SK-N-SH (cell line): Measurements from ENCODE around the gene ADNP2. TPM values are rescaled to one million over a fixed set of nuclear protein-coding genes. Genes with fewer than 3 reads are reported as not detected.

ENCODE experiments used
- CTCF ChIA-PET: fragments of 300-600, 350-600 bp; formaldehyde crosslinking; extraction: SDS; loops from one replicate; lab custom pipeline; 2021; lab: Yijun Ruan, JAX
- POLR2A ChIA-PET: fragments of 350-600 bp; sonication (Branson Sonifier 250); formaldehyde crosslinking; extraction: SDS; loops from one replicate; lab custom pipeline; 2020; ENCODE audit warnings: antibody characterized with exemption, inconsistent platforms; lab: Yijun Ruan, JAX
- DNase-seq: peaks from one replicate; pipeline ENCODE4 v3.0.0; 2012
- H2AFZ ChIP-seq: fragments of 200-600 bp; sonication (generic); 2 replicates; pipeline ENCODE4 v1.8.1; 2016; ENCODE audit warnings: antibody characterized with exemption, mild to moderate bottlenecking, low read depth
- H3F3A ChIP-seq: fragments of 200-600 bp; sonication (generic); replicated peaks from 2 replicates; pipeline ENCODE3; 2016; ENCODE audit warnings: antibody characterized with exemption, mild to moderate bottlenecking; ENCODE audit not compliant: insufficient read depth
- H3K27ac ChIP-seq, 2 experiments: fragments of 200-500 bp in 1 of 2; fragments of 200-600 bp in 1 of 2; sonication (Bioruptor generic) in 1 of 2; sonication (generic), shearing (Covaris generic) in 1 of 2; 2 replicates each; pipeline versions ENCODE4 v1.5.1 to v1.6.1; 2014 to 2016; ENCODE audit warnings: low read depth in 2 of 2, inconsistent platforms in 1 of 2, low read length in 1 of 2, mild to moderate bottlenecking in 1 of 2, mixed read lengths in 1 of 2
- H3K27me3 ChIP-seq: fragments of 200-600 bp; sonication (generic), shearing (Covaris generic); 2 replicates; pipeline ENCODE4 v1.6.1; 2016; ENCODE audit warnings: mixed run types; ENCODE audit not compliant: insufficient read depth
- H3K36me3 ChIP-seq, 2 experiments: fragments of 200-500 bp in 1 of 2; fragments of 200-600 bp in 1 of 2; sonication (Bioruptor generic) in 1 of 2; sonication (generic) in 1 of 2; replicated peaks in 1 of 2; 2 replicates each; pipeline versions ENCODE3 to v1.5.1; 2014 to 2016; ENCODE audit warnings: low read length in 1 of 2, mild to moderate bottlenecking in 1 of 2; ENCODE audit not compliant: insufficient read depth in 2 of 2, control insufficient read depth in 1 of 2
- H3K4me1 ChIP-seq, 2 experiments: fragments of 200-500 bp in 1 of 2; fragments of 200-600 bp in 1 of 2; sonication (Bioruptor generic) in 1 of 2; sonication (generic), shearing (Covaris generic) in 1 of 2; 2 replicates each; pipeline versions ENCODE4 v1.5.1 to v1.6.1; 2014 to 2016; ENCODE audit warnings: low read depth in 1 of 2, low read length in 1 of 2, mixed run types in 1 of 2; ENCODE audit not compliant: insufficient read depth in 2 of 2, control insufficient read depth in 1 of 2
- H3K4me2 ChIP-seq: fragments of 200-600 bp; sonication (generic), shearing (Covaris generic); 2 replicates; pipeline ENCODE4 v1.6.1; 2017; ENCODE audit warnings: mixed run types
- H3K4me3 ChIP-seq, 2 experiments: fragments of 200-500 bp in 1 of 2; fragments of 200-600 bp in 1 of 2; sonication (Bioruptor generic) in 1 of 2; sonication (generic), shearing (Covaris generic) in 1 of 2; 2 replicates each; pipeline versions ENCODE4 v1.5.1 to v1.8.1; 2014 to 2016; ENCODE audit warnings: low read depth in 2 of 2, inconsistent platforms in 1 of 2, low read length in 1 of 2, mild to moderate bottlenecking in 1 of 2, mixed read lengths in 1 of 2, moderate library complexity in 1 of 2
- H3K79me2 ChIP-seq: fragments of 200-600 bp; sonication (generic); 2 replicates; pipeline ENCODE4 v1.8.1; 2017; ENCODE audit warnings: mild to moderate bottlenecking; ENCODE audit not compliant: insufficient read depth
- H3K9ac ChIP-seq: fragments of 200-600 bp; sonication (generic); 2 replicates; pipeline ENCODE4 v1.6.1; 2017; ENCODE audit warnings: mixed run types
- H3K9me2 ChIP-seq: fragments of 200-600 bp; sonication (generic); 2 replicates; pipeline ENCODE4 v1.6.1; 2017; ENCODE audit warnings: mixed run types
- H3K9me3 ChIP-seq: fragments of 200-600 bp; sonication (generic); 2 replicates; pipeline ENCODE4 v1.6.1; 2017; ENCODE audit warnings: mixed run types, mild to moderate bottlenecking, moderate library complexity
- H4K20me1 ChIP-seq: fragments of 200-600 bp; sonication (generic); 2 replicates; pipeline ENCODE4 v1.6.1; 2017; ENCODE audit warnings: mild to moderate bottlenecking, mixed run types; ENCODE audit not compliant: insufficient read depth
- ELF1 ChIP-seq: IDR thresholded peaks from 2 replicates; pipeline ENCODE4 v1.4.0; 2012
- EP300 ChIP-seq, 2 experiments: IDR thresholded peaks; 2 replicates each; pipeline versions ENCODE4 v1.4.0 to v1.6.1; 2012; ENCODE audit warnings: borderline replicate concordance in 1 of 2, low read depth in 1 of 2, low read length in 1 of 2
- EZH2phosphoT487 ChIP-seq: fragments of 200-600 bp; sonication (generic); IDR thresholded peaks from 2 replicates; pipeline ENCODE4 v1.6.1; 2017; ENCODE audit warnings: low read depth, mixed run types, mild to moderate bottlenecking, antibody characterized with exemption, moderate library complexity, borderline replicate concordance
- FOSL2 ChIP-seq: IDR thresholded peaks from 2 replicates; pipeline ENCODE4 v1.4.0; 2012; ENCODE audit warnings: low read depth, mild to moderate bottlenecking, moderate library complexity, borderline replicate concordance
- FOXJ3 ChIP-seq: sonication (generic); formaldehyde crosslinking; IDR thresholded peaks from 2 replicates; pipeline ENCODE4 v1.5.1; 2020; ENCODE audit warnings: mild to moderate bottlenecking, missing genetic modification reagents
- FOXM1 ChIP-seq: IDR thresholded peaks from 2 replicates; pipeline ENCODE4 v1.4.0; 2012; ENCODE audit warnings: low read depth, mild to moderate bottlenecking
- GATA2 ChIP-seq: sonication (generic); formaldehyde crosslinking; IDR thresholded peaks from 2 replicates; pipeline ENCODE4 v1.5.0; 2020; ENCODE audit warnings: mild to moderate bottlenecking, missing genetic modification reagents
- IRF3 ChIP-seq: fragments of 150-350 bp; IDR thresholded peaks from 2 replicates; pipeline ENCODE4 v1.6.1; 2016; ENCODE audit warnings: mild to moderate bottlenecking, low read depth, low read length
- MAX ChIP-seq: IDR thresholded peaks from 2 replicates; pipeline ENCODE4 v1.4.0; 2012; ENCODE audit warnings: low read depth
- MXI1 ChIP-seq: IDR thresholded peaks from 2 replicates; pipeline ENCODE4 v1.6.1; 2012; ENCODE audit warnings: mild to moderate bottlenecking, low read depth, low read length, improper control_type of control experiment
- NFIC ChIP-seq: IDR thresholded peaks from 2 replicates; pipeline ENCODE4 v1.4.0; 2012; ENCODE audit warnings: borderline replicate concordance
- NRF1 ChIP-seq: IDR thresholded peaks from 2 replicates; pipeline ENCODE4 v1.6.1; 2012; ENCODE audit warnings: low read depth, mild to moderate bottlenecking, low read length
- PBX3 ChIP-seq: IDR thresholded peaks from 2 replicates; pipeline ENCODE4; 2012
- POLR2AphosphoS5 ChIP-seq: IDR thresholded peaks from 2 replicates; pipeline ENCODE4 v1.6.1; 2012; ENCODE audit warnings: low read depth, low read length
- RAD21 ChIP-seq: IDR thresholded peaks from 2 replicates; pipeline ENCODE4 v1.6.1; 2012; ENCODE audit warnings: mild to moderate bottlenecking, low read length
- RCOR1 ChIP-seq: fragments of 150-350 bp; IDR thresholded peaks from 2 replicates; pipeline ENCODE4 v1.6.1; 2017; ENCODE audit warnings: antibody characterized with exemption, low read length
- RFX5 ChIP-seq: IDR thresholded peaks from 2 replicates; pipeline ENCODE4 v1.6.1; 2012; ENCODE audit warnings: mild to moderate bottlenecking, improper control_type of control experiment, low read length
- RXRA ChIP-seq: IDR thresholded peaks from 2 replicates; pipeline ENCODE4 v1.4.0; 2012; ENCODE audit warnings: low read depth, mild to moderate bottlenecking, borderline replicate concordance
- SIN3A ChIP-seq: IDR thresholded peaks from 2 replicates; pipeline ENCODE4 v1.6.1; 2012; ENCODE audit warnings: low read depth, mild to moderate bottlenecking, low read length, moderate library complexity, borderline replicate concordance
- SMC3 ChIP-seq: IDR thresholded peaks from 2 replicates; pipeline ENCODE4 v1.6.1; 2012; ENCODE audit warnings: low read depth, low read length, improper control_type of control experiment
- TAF1 ChIP-seq: IDR thresholded peaks from 2 replicates; pipeline ENCODE4 v1.6.1; 2012; ENCODE audit warnings: low read depth, mild to moderate bottlenecking, low read length, moderate library complexity, borderline replicate concordance
- TCF12 ChIP-seq: IDR thresholded peaks from 2 replicates; pipeline ENCODE4 v1.4.0; 2012
- USF2 ChIP-seq: fragments of 150-350 bp; IDR thresholded peaks from 2 replicates; pipeline ENCODE4 v1.6.1; 2017; ENCODE audit warnings: antibody characterized with exemption, low read length, low read depth, borderline replicate concordance
- WGBS: methylation state at CpG from one replicate; pipeline ENCODE4 v1.1.6; 2017; ENCODE audit warnings: low lambda C conversion rate; 5-methylcytosine and 5-hydroxymethylcytosine counted together
- polyA plus RNA-seq, 3 experiments: library from polyadenylated mRNA; depleted of rRNA; stranded (reverse); fragments of >200 nt; gene quantifications; 2 replicates each; pipeline ENCODE4 v1.2.3, GENCODE V29; 2012
- TF ChIP-seq, protein P1 (sequence below): fragments of 200-600 bp; sonication (generic); IDR thresholded peaks from 2 replicates; pipeline ENCODE4 v1.6.1; 2017; ENCODE audit warnings: antibody characterized with exemption, mild to moderate bottlenecking, moderate library complexity
- TF ChIP-seq, protein P2 (sequence below): IDR thresholded peaks from 2 replicates; pipeline ENCODE4 v1.4.0; 2012; ENCODE audit warnings: low read depth, borderline replicate concordance

The ADNP2 gene
- polyA plus RNA-seq, 1 of the 3 experiments (the other 2 are of a cell fraction), result 4.3 TPM

DNA sequence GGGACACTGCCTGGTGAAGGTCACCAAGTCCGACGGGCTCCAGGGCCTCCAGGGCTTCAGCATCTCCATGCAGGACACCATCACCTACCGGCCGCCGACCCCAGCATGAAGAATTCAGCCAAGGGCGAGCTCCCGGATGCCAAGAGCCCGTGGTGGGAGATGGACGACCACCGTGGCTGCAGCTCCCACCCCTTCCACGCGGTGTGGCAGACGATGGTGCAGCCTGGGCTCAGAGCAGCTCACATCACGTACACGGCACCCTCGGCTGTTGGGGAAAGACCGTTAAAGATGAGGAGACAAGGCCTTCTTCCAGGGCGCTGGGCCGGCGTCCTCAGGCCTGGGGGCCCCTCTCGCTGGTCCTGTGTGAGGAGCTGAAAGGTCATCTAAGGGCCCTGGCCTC, 31.2 kb upstream of the ADNP2 start:
- Histone ChIP-seq H3F3A (no peaks in the 10 kb centered on the region), H3K4me1 (no peaks in the 10 kb centered on the region), H3K27me3 (peaks cover 12% of the 10 kb centered on the region; the same call in 1 of the 2 replicates), H3K9me3 (no peaks in the 10 kb centered on the region), H3K9ac (no peak overlapping the region), H3K36me3 (no peaks in the 10 kb centered on the region), H3K4me3 (no peak overlapping the region), H4K20me1 (no peaks in the 10 kb centered on the region), H3K9me2 (no peaks in the 10 kb centered on the region), H3K79me2 (no peaks in the 10 kb centered on the region), H3K27ac (no peak overlapping the region), H2AFZ (no peak overlapping the region), H3K4me2 (no peak overlapping the region)
- CTCF ChIA-PET, result no interaction called here
- DNase-seq, result no peak
- no peak for TF ChIP-seq FOSL2
- no peak for TF ChIP-seq TAF1
- no peak for TF ChIP-seq ELF1
- TF ChIP-seq FOXJ3 (CRISPR knock-in tag), result no peak
- no peak for TF ChIP-seq EP300 (IDR thresholded peaks at IDR 0.05; ENCODE audit: borderline replicate concordance in 1 of 2, low read depth in 1 of 2, low read length in 1 of 2)
- TF ChIP-seq FOXM1, result no peak
- TF ChIP-seq POLR2AphosphoS5, result no peak
- TF ChIP-seq RFX5, result no peak
- no peak for TF ChIP-seq RAD21
- TF ChIP-seq EZH2phosphoT487, result no peak
- TF ChIP-seq MXI1, result no peak
- no peak for TF ChIP-seq PBX3
- no peak for TF ChIP-seq MAX
- no peak for TF ChIP-seq RXRA
- no peak for TF ChIP-seq NRF1
- no peak for TF ChIP-seq RCOR1
- TF ChIP-seq TCF12, result no peak
- TF ChIP-seq, protein P1, sequence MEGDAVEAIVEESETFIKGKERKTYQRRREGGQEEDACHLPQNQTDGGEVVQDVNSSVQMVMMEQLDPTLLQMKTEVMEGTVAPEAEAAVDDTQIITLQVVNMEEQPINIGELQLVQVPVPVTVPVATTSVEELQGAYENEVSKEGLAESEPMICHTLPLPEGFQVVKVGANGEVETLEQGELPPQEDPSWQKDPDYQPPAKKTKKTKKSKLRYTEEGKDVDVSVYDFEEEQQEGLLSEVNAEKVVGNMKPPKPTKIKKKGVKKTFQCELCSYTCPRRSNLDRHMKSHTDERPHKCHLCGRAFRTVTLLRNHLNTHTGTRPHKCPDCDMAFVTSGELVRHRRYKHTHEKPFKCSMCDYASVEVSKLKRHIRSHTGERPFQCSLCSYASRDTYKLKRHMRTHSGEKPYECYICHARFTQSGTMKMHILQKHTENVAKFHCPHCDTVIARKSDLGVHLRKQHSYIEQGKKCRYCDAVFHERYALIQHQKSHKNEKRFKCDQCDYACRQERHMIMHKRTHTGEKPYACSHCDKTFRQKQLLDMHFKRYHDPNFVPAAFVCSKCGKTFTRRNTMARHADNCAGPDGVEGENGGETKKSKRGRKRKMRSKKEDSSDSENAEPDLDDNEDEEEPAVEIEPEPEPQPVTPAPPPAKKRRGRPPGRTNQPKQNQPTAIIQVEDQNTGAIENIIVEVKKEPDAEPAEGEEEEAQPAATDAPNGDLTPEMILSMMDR, result no peak
- POLR2A ChIA-PET, result no interaction called here
- WGBS, result 74% methylated on average over 6 of the region's 21 CpGs

DNA sequence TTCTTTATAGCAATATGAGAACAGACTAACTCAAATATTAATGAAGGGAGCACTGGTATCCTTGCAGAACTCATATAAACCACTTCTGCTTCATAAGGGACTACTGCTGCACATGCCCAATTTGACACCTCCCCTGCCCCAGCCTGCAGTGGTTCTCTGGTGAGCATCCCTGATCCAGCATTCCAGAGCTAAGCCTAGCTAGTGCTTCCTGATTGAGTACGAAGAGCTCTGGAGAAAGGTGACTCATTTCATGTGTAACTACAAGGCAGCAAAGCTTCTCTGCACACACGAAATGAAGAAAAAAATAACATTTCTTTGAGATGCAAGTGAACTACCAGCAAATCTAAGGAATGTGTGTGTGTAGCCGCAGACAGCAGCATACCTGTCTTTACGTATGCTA, 22.8 kb upstream of the ADNP2 start:
- WGBS, result 12% methylated on average over 4 of the region's 4 CpGs
- TF ChIP-seq IRF3 (no peak), RXRA (no peak), RCOR1 (no peak), POLR2AphosphoS5 (no peak), NFIC (no peak), NRF1 (no peak), GATA2 (no peak), FOSL2 (no peak), SMC3 (no peak), FOXJ3 (CRISPR knock-in tag) (no peak), USF2 (no peak), SIN3A (no peak), RFX5 (no peak)
- TF ChIP-seq, protein P2, sequence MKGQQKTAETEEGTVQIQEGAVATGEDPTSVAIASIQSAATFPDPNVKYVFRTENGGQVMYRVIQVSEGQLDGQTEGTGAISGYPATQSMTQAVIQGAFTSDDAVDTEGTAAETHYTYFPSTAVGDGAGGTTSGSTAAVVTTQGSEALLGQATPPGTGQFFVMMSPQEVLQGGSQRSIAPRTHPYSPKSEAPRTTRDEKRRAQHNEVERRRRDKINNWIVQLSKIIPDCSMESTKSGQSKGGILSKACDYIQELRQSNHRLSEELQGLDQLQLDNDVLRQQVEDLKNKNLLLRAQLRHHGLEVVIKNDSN, result no peak

More for the DNA sequence above, 22.8 kb upstream of the ADNP2 start:
- Histone ChIP-seq H3K4me3 (no peak overlapping the region), H3K36me3 (no peaks in the 10 kb centered on the region), H3K79me2 (no peaks in the 10 kb centered on the region), H3K9ac (no peak overlapping the region), H3K27me3 (peaks cover 6% of the 10 kb centered on the region; the same call in 1 of the 2 replicates), H3K9me2 (no peaks in the 10 kb centered on the region), H2AFZ (no peak overlapping the region), H4K20me1 (no peaks in the 10 kb centered on the region), H3K27ac (no peak overlapping the region), H3K9me3 (peaks cover 21% of the 10 kb centered on the region), H3K4me1 (no peaks in the 10 kb centered on the region), H3F3A (no peaks in the 10 kb centered on the region), H3K4me2 (no peak overlapping the region)
- POLR2A ChIA-PET, result no interaction called here
- CTCF ChIA-PET, result no interaction called here
- no peak for DNase-seq
